ENCODE results near the gene ATP2B1.

DNA sequence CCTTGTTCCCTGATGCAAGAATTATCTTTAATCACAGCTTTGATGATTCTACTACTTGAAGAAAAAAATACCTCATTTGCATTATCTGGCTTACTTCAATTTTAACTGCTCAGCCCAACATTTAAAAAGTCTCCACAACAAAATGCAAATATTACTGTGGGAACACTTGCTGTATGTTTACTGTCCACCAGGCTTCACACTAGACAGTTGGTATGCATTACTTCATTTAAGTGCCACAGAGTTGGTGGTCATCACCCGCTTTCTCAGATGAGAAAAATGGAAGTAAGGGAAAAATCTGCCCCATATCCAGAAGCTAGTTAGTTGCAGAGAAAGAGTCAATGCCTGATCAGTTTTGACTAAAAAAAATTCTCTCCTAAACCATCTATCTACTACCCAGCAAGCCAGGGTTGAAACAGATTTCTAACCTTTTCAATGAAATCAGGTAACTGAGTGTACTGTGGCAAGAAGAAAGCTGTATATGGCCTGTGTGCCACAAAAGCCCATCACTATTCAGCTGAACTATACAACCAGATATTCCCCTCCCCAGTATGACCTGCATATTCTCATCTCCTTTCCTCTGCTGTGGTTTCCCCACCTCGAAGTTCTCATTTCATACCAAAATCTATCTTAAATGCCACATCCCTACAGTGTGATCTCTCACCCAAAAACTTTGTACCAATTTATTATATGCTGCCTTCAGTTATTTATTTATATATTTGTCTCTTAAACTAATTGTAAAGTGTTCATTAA lies 90.3 kb downstream of the ATP2B1 start:
- no peak for TF ChIP-seq POLR2A (IDR thresholded peaks at IDR 0.05)
- TF ChIP-seq, protein P1, sequence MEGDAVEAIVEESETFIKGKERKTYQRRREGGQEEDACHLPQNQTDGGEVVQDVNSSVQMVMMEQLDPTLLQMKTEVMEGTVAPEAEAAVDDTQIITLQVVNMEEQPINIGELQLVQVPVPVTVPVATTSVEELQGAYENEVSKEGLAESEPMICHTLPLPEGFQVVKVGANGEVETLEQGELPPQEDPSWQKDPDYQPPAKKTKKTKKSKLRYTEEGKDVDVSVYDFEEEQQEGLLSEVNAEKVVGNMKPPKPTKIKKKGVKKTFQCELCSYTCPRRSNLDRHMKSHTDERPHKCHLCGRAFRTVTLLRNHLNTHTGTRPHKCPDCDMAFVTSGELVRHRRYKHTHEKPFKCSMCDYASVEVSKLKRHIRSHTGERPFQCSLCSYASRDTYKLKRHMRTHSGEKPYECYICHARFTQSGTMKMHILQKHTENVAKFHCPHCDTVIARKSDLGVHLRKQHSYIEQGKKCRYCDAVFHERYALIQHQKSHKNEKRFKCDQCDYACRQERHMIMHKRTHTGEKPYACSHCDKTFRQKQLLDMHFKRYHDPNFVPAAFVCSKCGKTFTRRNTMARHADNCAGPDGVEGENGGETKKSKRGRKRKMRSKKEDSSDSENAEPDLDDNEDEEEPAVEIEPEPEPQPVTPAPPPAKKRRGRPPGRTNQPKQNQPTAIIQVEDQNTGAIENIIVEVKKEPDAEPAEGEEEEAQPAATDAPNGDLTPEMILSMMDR (IDR thresholded peaks at IDR 0.05) = no peak

Data from uterus (tissue), 2 donors.